Spleen (tissue), 7 donors: Measurements from ENCODE around the gene SLIT1.

Experiments
- CTCF ChIP-seq, 11 experiments: fragments of 200-600 bp in 7 of 11; fragments of 450-650 bp in 4 of 11; sonication (generic) in 4 of 11; IDR thresholded peaks in 8 of 11; conservative IDR thresholded peaks in 3 of 11; 1 replicate in 7 of 11; 2 replicates in 4 of 11; pipeline versions ENCODE4 v1.4.0 to v1.8.0; 2016 to 2021; ENCODE audit warnings: antibody characterized with exemption in 11 of 11, inconsistent platforms in 4 of 11, mild to moderate bottlenecking in 1 of 11
- POLR2A ChIP-seq, 3 donors: fragments of 450-650 bp; IDR thresholded peaks; one replicate each; pipeline ENCODE4 v1.5.1; 2017; ENCODE audit warnings: antibody characterized with exemption in 3 of 3, mild to moderate bottlenecking in 1 of 3
- POLR2AphosphoS5 ChIP-seq, 3 donors: sonication (generic); formaldehyde crosslinking; IDR thresholded peaks; one replicate each; pipeline ENCODE4 v1.5.1; 2017; ENCODE audit warnings: antibody characterized with exemption in 3 of 3
- donor health status: DM: no; HTN: no; CAD: no; lungs with moderate emphysema.
- donor health status: DM: no; HTN: no; CAD: no.
- donor health status: DM: no; HTN: no; CAD: no.

- TF ChIP-seq CTCF (IDR thresholded peaks at IDR 0.05 in 8 of 11, conservative IDR thresholded peaks at IDR 0.05 in 3 of 11): no peak
- TF ChIP-seq POLR2A (IDR thresholded peaks at IDR 0.05): no peak
- no peak for TF ChIP-seq POLR2AphosphoS5 (IDR thresholded peaks at IDR 0.05)
These were observed 86.7 kb downstream of the SLIT1 start for GRCh38 chr10:97099089-97099488.
